HEK293 (cell line): ENCODE data around the gene GNPTAB.
A peak's percentile ranks its signal among the peaks of the same experiment; 100 is the strongest.

ENCODE experiments used
- GLIS2 ChIP-seq: fragments of 450-650 bp; formaldehyde crosslinking; IDR thresholded peaks from 2 replicates; pipeline ENCODE4 v1.5.1; 2016; ENCODE audit warnings: missing biosample characterization, missing genetic modification characterization
- KLF17 ChIP-seq: fragments of 450-650 bp; formaldehyde crosslinking; IDR thresholded peaks from 2 replicates; pipeline ENCODE4 v1.5.1; 2016; ENCODE audit warnings: missing biosample characterization, missing genetic modification characterization
- PRDM1 ChIP-seq: fragments of 450-650 bp; formaldehyde crosslinking; IDR thresholded peaks from 2 replicates; pipeline ENCODE4; 2016; ENCODE audit warnings: missing biosample characterization, missing genetic modification characterization
- PRDM10 ChIP-seq: fragments of 450-650 bp; formaldehyde crosslinking; IDR thresholded peaks from 2 replicates; pipeline ENCODE4 v1.5.1; 2016; ENCODE audit warnings: missing biosample characterization, missing genetic modification characterization
- SP2 ChIP-seq: fragments of 450-650 bp; formaldehyde crosslinking; IDR thresholded peaks from 2 replicates; pipeline ENCODE4 v1.5.1; 2016; ENCODE audit warnings: missing biosample characterization, missing genetic modification characterization
- SP7 ChIP-seq: fragments of 450-650 bp; formaldehyde crosslinking; IDR thresholded peaks from 2 replicates; pipeline ENCODE4 v1.5.1; 2016; ENCODE audit warnings: missing biosample characterization, missing genetic modification characterization
- TCF7L2 ChIP-seq: IDR thresholded peaks from 2 replicates; pipeline ENCODE4 v1.6.1; 2011; ENCODE audit warnings: low read depth, mild to moderate bottlenecking, inconsistent platforms, low read length, moderate library complexity, borderline replicate concordance
- TSHZ1 ChIP-seq: fragments of 450-650 bp; formaldehyde crosslinking; IDR thresholded peaks from 2 replicates; pipeline ENCODE4 v1.5.1; 2016; ENCODE audit warnings: missing biosample characterization, missing genetic modification characterization, borderline replicate concordance
- ZEB2 ChIP-seq: fragments of 450-650 bp; formaldehyde crosslinking; IDR thresholded peaks from 2 replicates; pipeline ENCODE4 v1.5.1; 2016; ENCODE audit warnings: missing biosample characterization, missing genetic modification characterization
- ZIC2 ChIP-seq: fragments of 450-650 bp; formaldehyde crosslinking; IDR thresholded peaks from 2 replicates; pipeline ENCODE4 v1.5.1; 2016; ENCODE audit warnings: missing biosample characterization, missing genetic modification characterization
- ZNF133 ChIP-seq: fragments of 450-650 bp; formaldehyde crosslinking; IDR thresholded peaks from 2 replicates; pipeline ENCODE4 v1.5.1; 2016; ENCODE audit warnings: missing biosample characterization, missing genetic modification characterization
- ZNF138 ChIP-seq: fragments of 450-650 bp; formaldehyde crosslinking; IDR thresholded peaks from 2 replicates; pipeline ENCODE4 v1.5.1; 2016; ENCODE audit warnings: missing biosample characterization, missing genetic modification characterization, borderline replicate concordance
- ZNF157 ChIP-seq: fragments of 450-650 bp; formaldehyde crosslinking; IDR thresholded peaks from 2 replicates; pipeline ENCODE4 v1.5.1; 2016; ENCODE audit warnings: missing biosample characterization, missing genetic modification characterization
- ZNF2 ChIP-seq: fragments of 450-650 bp; formaldehyde crosslinking; IDR thresholded peaks from 2 replicates; pipeline ENCODE4 v1.5.1; 2016; ENCODE audit warnings: missing biosample characterization, missing genetic modification characterization
- ZNF248 ChIP-seq: fragments of 450-650 bp; formaldehyde crosslinking; IDR thresholded peaks from 2 replicates; pipeline ENCODE4 v1.5.1; 2017; ENCODE audit warnings: missing biosample characterization, missing genetic modification characterization
- ZNF350 ChIP-seq: fragments of 450-650 bp; formaldehyde crosslinking; IDR thresholded peaks from 2 replicates; pipeline ENCODE4 v1.5.0; 2017; ENCODE audit warnings: missing biosample characterization, mild to moderate bottlenecking, missing genetic modification characterization
- ZNF366 ChIP-seq: fragments of 450-650 bp; formaldehyde crosslinking; conservative IDR thresholded peaks from 2 replicates; pipeline ENCODE4 v1.5.1; 2016; ENCODE audit warnings: missing biosample characterization, missing genetic modification characterization
- ZNF391 ChIP-seq: fragments of 450-650 bp; formaldehyde crosslinking; IDR thresholded peaks from 2 replicates; pipeline ENCODE4 v1.5.1; 2016; ENCODE audit warnings: low read depth, missing biosample characterization, missing genetic modification characterization, borderline replicate concordance
- ZNF416 ChIP-seq: fragments of 450-650 bp; formaldehyde crosslinking; IDR thresholded peaks from 2 replicates; pipeline ENCODE4 v1.5.1; 2016; ENCODE audit warnings: missing biosample characterization, missing genetic modification characterization
- ZNF426 ChIP-seq: fragments of 450-650 bp; formaldehyde crosslinking; IDR thresholded peaks from 2 replicates; pipeline ENCODE4 v1.5.1; 2017; ENCODE audit warnings: missing biosample characterization, missing genetic modification characterization, mild to moderate bottlenecking, inconsistent platforms, moderate library complexity
- ZNF501 ChIP-seq: fragments of 450-650 bp; formaldehyde crosslinking; IDR thresholded peaks from 2 replicates; pipeline ENCODE4 v1.5.1; 2016; ENCODE audit warnings: missing biosample characterization, missing genetic modification characterization
- ZNF510 ChIP-seq: fragments of 450-650 bp; formaldehyde crosslinking; IDR thresholded peaks from 2 replicates; pipeline ENCODE4 v1.5.1; 2018; ENCODE audit warnings: mild to moderate bottlenecking, missing genetic modification characterization, missing biosample characterization; ENCODE audit not compliant: insufficient replicate concordance
- ZNF596 ChIP-seq: fragments of 450-650 bp; IDR thresholded peaks from 2 replicates; pipeline ENCODE4 v1.5.0; 2018; ENCODE audit warnings: missing biosample characterization, mild to moderate bottlenecking, missing genetic modification characterization, moderate library complexity
- ZNF624 ChIP-seq: fragments of 450-650 bp; formaldehyde crosslinking; IDR thresholded peaks from 2 replicates; pipeline ENCODE4 v1.5.1; 2017; ENCODE audit warnings: missing biosample characterization, missing genetic modification characterization
- ZNF626 ChIP-seq: fragments of 450-650 bp; sonication (Bioruptor Pico); formaldehyde crosslinking; IDR thresholded peaks from 2 replicates; pipeline ENCODE4 v1.5.1; 2018; ENCODE audit warnings: missing biosample characterization, missing genetic modification characterization, inconsistent platforms
- ZNF670 ChIP-seq: fragments of 450-650 bp; formaldehyde crosslinking; IDR thresholded peaks from 2 replicates; pipeline ENCODE4 v1.5.1; 2016; ENCODE audit warnings: missing biosample characterization, missing genetic modification characterization, low read depth
- ZNF701 ChIP-seq: fragments of 450-650 bp; formaldehyde crosslinking; IDR thresholded peaks from 2 replicates; pipeline ENCODE4 v1.5.1; 2016; ENCODE audit warnings: missing biosample characterization, missing genetic modification characterization
- ZNF747 ChIP-seq: fragments of 450-650 bp; formaldehyde crosslinking; IDR thresholded peaks from 2 replicates; pipeline ENCODE4 v1.5.1; 2016; ENCODE audit warnings: missing biosample characterization, missing genetic modification characterization
- ZNF777 ChIP-seq: fragments of 450-650 bp; formaldehyde crosslinking; IDR thresholded peaks from 2 replicates; pipeline ENCODE4 v1.5.1; 2017; ENCODE audit warnings: missing biosample characterization, missing genetic modification characterization, borderline replicate concordance
- TF ChIP-seq, protein P1 (sequence below): sonication (generic); formaldehyde crosslinking; IDR thresholded peaks from 2 replicates; pipeline ENCODE4 v1.8.1; 2022; ENCODE audit warnings: mild to moderate bottlenecking, moderate library complexity, missing genetic modification reagents
- TF ChIP-seq, protein P2 (sequence below): fragments of 450-650 bp; formaldehyde crosslinking; IDR thresholded peaks from 2 replicates; pipeline ENCODE4 v1.5.1; 2016; ENCODE audit warnings: missing biosample characterization, missing genetic modification characterization

The GNPTAB gene

DNA sequence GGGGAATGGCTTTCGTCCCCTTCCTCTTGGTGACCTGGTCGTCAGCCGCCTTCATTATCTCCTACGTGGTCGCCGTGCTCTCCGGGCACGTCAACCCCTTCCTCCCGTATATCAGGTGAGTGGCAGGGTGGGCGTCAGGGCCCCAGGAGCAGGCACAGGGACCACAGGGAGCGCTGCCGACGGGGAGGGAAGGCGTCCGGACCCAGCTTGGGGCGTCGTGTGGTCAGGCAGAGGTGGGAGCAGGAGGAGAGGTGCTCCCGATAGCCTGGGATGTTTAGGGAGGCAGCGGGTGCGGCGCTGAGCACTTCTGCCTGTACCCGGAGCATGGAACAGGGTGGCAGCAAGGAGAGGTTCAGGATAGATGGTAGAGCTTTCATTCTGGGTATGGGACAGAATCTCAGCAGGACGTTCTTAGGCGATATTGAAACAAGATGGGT lies 47.1 kb upstream of the GNPTAB start (continued):
- no peak for TF ChIP-seq ZNF624 (tag by site-specific recombination)
- no peak for TF ChIP-seq ZNF747 (tag by site-specific recombination)
- TF ChIP-seq GLIS2 (tag by site-specific recombination), result peak; percentile 24; the same call in 1 of the 2 replicates
- no peak; the same call in 1 of the 2 replicates for TF ChIP-seq ZEB2
- TF ChIP-seq ZNF133, result no peak
- TF ChIP-seq ZIC2 (tag by site-specific recombination), result peak; percentile 6; the same call in 1 of the 2 replicates
- TF ChIP-seq ZNF510 (tag by site-specific recombination), result no peak
- no peak for TF ChIP-seq ZNF138
- TF ChIP-seq ZNF596 (tag by site-specific recombination), result no peak
- no peak for TF ChIP-seq TSHZ1 (tag by site-specific recombination)
- TF ChIP-seq SP7 (tag by site-specific recombination), result no peak; the same call in 1 of the 2 replicates
- no peak for TF ChIP-seq ZNF157 (tag by site-specific recombination)
- peak; percentile 47; the same call in 1 of the 2 replicates for TF ChIP-seq KLF17 (tag by site-specific recombination)
- TF ChIP-seq, protein P1, sequence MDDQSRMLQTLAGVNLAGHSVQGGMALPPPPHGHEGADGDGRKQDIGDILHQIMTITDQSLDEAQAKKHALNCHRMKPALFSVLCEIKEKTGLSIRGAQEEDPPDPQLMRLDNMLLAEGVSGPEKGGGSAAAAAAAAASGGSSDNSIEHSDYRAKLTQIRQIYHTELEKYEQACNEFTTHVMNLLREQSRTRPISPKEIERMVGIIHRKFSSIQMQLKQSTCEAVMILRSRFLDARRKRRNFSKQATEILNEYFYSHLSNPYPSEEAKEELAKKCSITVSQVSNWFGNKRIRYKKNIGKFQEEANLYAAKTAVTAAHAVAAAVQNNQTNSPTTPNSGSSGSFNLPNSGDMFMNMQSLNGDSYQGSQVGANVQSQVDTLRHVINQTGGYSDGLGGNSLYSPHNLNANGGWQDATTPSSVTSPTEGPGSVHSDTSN (CRISPR knock-in tag), result peak; percentile 30; the same call in 1 of the 2 replicates
- TF ChIP-seq TCF7L2, result no peak
- no peak for TF ChIP-seq ZNF670 (tag by site-specific recombination)
- TF ChIP-seq ZNF701 (tag by site-specific recombination), result no peak
- 0 out of 2 replicates have a peak, but pooled peaks have one; percentile 15 for TF ChIP-seq ZNF501 (tag by site-specific recombination)
- TF ChIP-seq, protein P2, sequence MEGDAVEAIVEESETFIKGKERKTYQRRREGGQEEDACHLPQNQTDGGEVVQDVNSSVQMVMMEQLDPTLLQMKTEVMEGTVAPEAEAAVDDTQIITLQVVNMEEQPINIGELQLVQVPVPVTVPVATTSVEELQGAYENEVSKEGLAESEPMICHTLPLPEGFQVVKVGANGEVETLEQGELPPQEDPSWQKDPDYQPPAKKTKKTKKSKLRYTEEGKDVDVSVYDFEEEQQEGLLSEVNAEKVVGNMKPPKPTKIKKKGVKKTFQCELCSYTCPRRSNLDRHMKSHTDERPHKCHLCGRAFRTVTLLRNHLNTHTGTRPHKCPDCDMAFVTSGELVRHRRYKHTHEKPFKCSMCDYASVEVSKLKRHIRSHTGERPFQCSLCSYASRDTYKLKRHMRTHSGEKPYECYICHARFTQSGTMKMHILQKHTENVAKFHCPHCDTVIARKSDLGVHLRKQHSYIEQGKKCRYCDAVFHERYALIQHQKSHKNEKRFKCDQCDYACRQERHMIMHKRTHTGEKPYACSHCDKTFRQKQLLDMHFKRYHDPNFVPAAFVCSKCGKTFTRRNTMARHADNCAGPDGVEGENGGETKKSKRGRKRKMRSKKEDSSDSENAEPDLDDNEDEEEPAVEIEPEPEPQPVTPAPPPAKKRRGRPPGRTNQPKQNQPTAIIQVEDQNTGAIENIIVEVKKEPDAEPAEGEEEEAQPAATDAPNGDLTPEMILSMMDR (tag by site-specific recombination), result peak; percentile 55
- TF ChIP-seq ZNF366 (tag by site-specific recombination), result no peak
- TF ChIP-seq ZNF416 (tag by site-specific recombination), result no peak
- no peak for TF ChIP-seq ZNF350
- TF ChIP-seq ZNF426 (tag by site-specific recombination), result no peak
- peak; percentile 80; the same call in 1 of the 2 replicates for TF ChIP-seq ZNF777 (tag by site-specific recombination)
- no peak for TF ChIP-seq SP2
- no peak for TF ChIP-seq ZNF626 (tag by site-specific recombination)
- TF ChIP-seq ZNF391 (tag by site-specific recombination), result no peak
- no peak for TF ChIP-seq PRDM1 (tag by site-specific recombination)
- TF ChIP-seq PRDM10 (tag by site-specific recombination), result no peak
- TF ChIP-seq ZNF248 (tag by site-specific recombination), result no peak
- peak; percentile 36; the same call in 1 of the 2 replicates for TF ChIP-seq ZNF2 (tag by site-specific recombination)
